ENCODE results near the gene CRYGD. TPM values are rescaled to one million over a fixed set of nuclear protein-coding genes. Genes with fewer than 3 reads are reported as not detected.
"Not testable (repeated sequence)": the region's sequence is repeated elsewhere in the genome, so short reads cannot be mapped to it uniquely, and the experiment has no call there.

CRYGD gene
- not detected in 2 replicates for total RNA-seq (2014; rRNA removed)
- polyA plus RNA-seq (2012), result not detected

GRCh38 chr2:208124013-208124715 is at the start of gene CRYGD:
CRYGD (minus strand) TSS chr2:208124524; CDS start chr2:208124473, 51 bp downstream.
- not testable (repeated sequence) for DNase-seq (ENCODE audit: low read depth)

GRCh38 chr2:208172125-208172524 is 47.8 kb upstream of the CRYGD start:
- no peak for DNase-seq (ENCODE audit: low read depth)

GRCh38 chr2:208164951-208165755 is 40.8 kb upstream of the CRYGD start:
- DNase-seq (ENCODE audit: low read depth), result no peak

GRCh38 chr2:208163489-208163888 is 39.2 kb upstream of the CRYGD start, which contains the start of gene CRYGA:
CRYGA (minus strand) TSS chr2:208163589; CDS start chr2:208163556, 33 bp downstream.
- no peak for DNase-seq (ENCODE audit: low read depth)

- DNase-seq (ENCODE audit: low read depth), result no peak
These were observed 32.1 kb upstream of the CRYGD start for GRCh38 chr2:208156439-208156838.

- no peak for DNase-seq (ENCODE audit: low read depth)
These were observed 28.8 kb upstream of the CRYGD start for GRCh38 chr2:208153156-208153555.

GRCh38 chr2:208150956-208151355 is 26.6 kb upstream of the CRYGD start:
- DNase-seq (ENCODE audit: low read depth), result no peak

- no peak for DNase-seq (ENCODE audit: low read depth)
These were observed 25.8 kb upstream of the CRYGD start for GRCh38 chr2:208150094-208150493.

GRCh38 chr2:208148803-208149202 is 24.5 kb upstream of the CRYGD start:
- DNase-seq (ENCODE audit: low read depth), result no peak

- DNase-seq (ENCODE audit: low read depth), result no peak
These were observed 23.4 kb upstream of the CRYGD start for GRCh38 chr2:208147759-208148158.

GRCh38 chr2:208147008-208147407 is 22.7 kb upstream of the CRYGD start:
- DNase-seq (ENCODE audit: low read depth), result no peak

- no peak for DNase-seq (ENCODE audit: low read depth)
These were observed 21.7 kb upstream of the CRYGD start, which contains the start of gene CRYGB for GRCh38 chr2:208146006-208146405. CRYGB (minus strand) TSS chr2:208146158; CDS start chr2:208146120, 38 bp downstream.

GRCh38 chr2:208142925-208143799 is 18.8 kb upstream of the CRYGD start:
- DNase-seq (ENCODE audit: low read depth), result no peak

GRCh38 chr2:208142240-208142924 is 18.1 kb upstream of the CRYGD start:
- peak; percentile 3 for DNase-seq (ENCODE audit: low read depth)

GRCh38 chr2:208139447-208139846 is 15.1 kb upstream of the CRYGD start:
- no peak for DNase-seq (ENCODE audit: low read depth)

GRCh38 chr2:208138334-208138733 is 14.0 kb upstream of the CRYGD start:
- DNase-seq (ENCODE audit: low read depth), result not testable (repeated sequence)

- no peak for DNase-seq (ENCODE audit: low read depth)
These were observed 12.4 kb upstream of the CRYGD start for GRCh38 chr2:208136716-208137094.

GRCh38 chr2:208135794-208136715 is 11.7 kb upstream of the CRYGD start:
- DNase-seq (ENCODE audit: low read depth), result no peak

- DNase-seq (ENCODE audit: low read depth), result no peak
These were observed 10.7 kb upstream of the CRYGD start for GRCh38 chr2:208134928-208135586.
